Gastroesophageal sphincter (tissue), 4 donors: ENCODE measurements around the gene HDAC10. TPM values are rescaled to one million over a fixed set of nuclear protein-coding genes. Genes with fewer than 3 reads are reported as not detected.

ENCODE experiments used
- ATAC-seq: fragments of 150-250 bp; one replicate; pipeline ENCODE4 v1.9.1; 2016; ENCODE audit warnings: mild to moderate bottlenecking, moderate library complexity
- H3K27ac ChIP-seq, 4 donors: fragments of 200-600 bp; sonication (generic) in 3 of 4; 1 replicate in 3 of 4; 2 replicates in 1 of 4; pipeline ENCODE4 v1.5.1; 2016 to 2019
- H3K27me3 ChIP-seq: fragments of 200-600 bp; sonication (generic); one replicate; pipeline ENCODE4 v1.5.1; 2019
- H3K36me3 ChIP-seq, 2 donors: fragments of 200-600 bp; sonication (generic); one replicate each; pipeline ENCODE4 v1.5.1; 2019; ENCODE audit warnings: control low read depth in 1 of 2
- H3K4me1 ChIP-seq, 3 donors: fragments of 200-600 bp; sonication (generic); 1 replicate in 2 of 3; 2 replicates in 1 of 3; pipeline ENCODE4 v1.5.1; 2016 to 2019; ENCODE audit warnings: control low read depth in 2 of 3
- H3K4me3 ChIP-seq, 2 donors: fragments of 200-600 bp; sonication (generic); one replicate each; pipeline ENCODE4 v1.5.1; 2019; ENCODE audit warnings: mild to moderate bottlenecking in 1 of 2, moderate library complexity in 1 of 2
- H3K9me3 ChIP-seq, 3 donors: fragments of 200-600 bp; sonication (generic); one replicate each; pipeline ENCODE4 v1.5.1; 2017 to 2019; ENCODE audit warnings: control low read depth in 2 of 3
- EP300 ChIP-seq: sonication (generic); formaldehyde crosslinking; IDR thresholded peaks from one replicate; pipeline ENCODE4 v1.6.1; 2017; ENCODE audit warnings: antibody characterized with exemption, mild to moderate bottlenecking
- POLR2A ChIP-seq, 2 donors: fragments of 450-650 bp; IDR thresholded peaks; one replicate each; pipeline ENCODE4 v1.6.1; 2017; ENCODE audit warnings: antibody characterized with exemption in 2 of 2, mild to moderate bottlenecking in 2 of 2, moderate library complexity in 1 of 2
- POLR2AphosphoS5 ChIP-seq: sonication (generic); formaldehyde crosslinking; IDR thresholded peaks from one replicate; pipeline ENCODE4 v1.6.1; 2017; ENCODE audit warnings: antibody characterized with exemption
- WGBS, 2 donors: methylation state at CpG; one replicate each; pipeline ENCODE4 v1.1.5; 2018; ENCODE audit warnings: low coverage in 1 of 2; 5-methylcytosine and 5-hydroxymethylcytosine counted together
- total RNA-seq, 4 donors: library from RNA; depleted of rRNA; stranded (reverse); fragments of >200 nt; gene quantifications; one replicate each; pipeline ENCODE4 v1.1.0, GENCODE V29; 2016
- TF ChIP-seq, protein P1 (sequence below), 4 experiments: fragments of 200-600 bp in 2 of 4; fragments of 450-650 bp in 2 of 4; sonication (generic) in 1 of 4; IDR thresholded peaks; one replicate each; pipeline ENCODE4 v1.5.1; 2017 to 2019; ENCODE audit warnings: antibody characterized with exemption in 4 of 4, mild to moderate bottlenecking in 2 of 4, moderate library complexity in 2 of 4

HDAC10 gene
- total RNA-seq, 4 donors from 2014 or later, result 9.4 to 24.7 (median 12.5) TPM

GRCh38 chr22:50257451-50258360, 6.6 kb upstream of the HDAC10 start:
- Histone ChIP-seq H3K4me1 (peaks cover 0 to 38% (median 6%) of the 10 kb centered on the region in 3 donors), H3K9me3 (no peaks in the 10 kb centered on the region), H3K4me3 (no peak overlapping the region), H3K36me3 (peaks cover 0 to 12% of the 10 kb centered on the region in 2 donors), H3K27me3 (peaks cover 48% of the 10 kb centered on the region), H3K27ac (no peak overlapping the region)
- no peak for ATAC-seq
- 50% methylated on average over 2 of the region's 31 CpGs; no CpG with 5 or more reads in 1 of the 2 donors for WGBS, 2 donors
- no peak for TF ChIP-seq POLR2AphosphoS5
- TF ChIP-seq, protein P1, sequence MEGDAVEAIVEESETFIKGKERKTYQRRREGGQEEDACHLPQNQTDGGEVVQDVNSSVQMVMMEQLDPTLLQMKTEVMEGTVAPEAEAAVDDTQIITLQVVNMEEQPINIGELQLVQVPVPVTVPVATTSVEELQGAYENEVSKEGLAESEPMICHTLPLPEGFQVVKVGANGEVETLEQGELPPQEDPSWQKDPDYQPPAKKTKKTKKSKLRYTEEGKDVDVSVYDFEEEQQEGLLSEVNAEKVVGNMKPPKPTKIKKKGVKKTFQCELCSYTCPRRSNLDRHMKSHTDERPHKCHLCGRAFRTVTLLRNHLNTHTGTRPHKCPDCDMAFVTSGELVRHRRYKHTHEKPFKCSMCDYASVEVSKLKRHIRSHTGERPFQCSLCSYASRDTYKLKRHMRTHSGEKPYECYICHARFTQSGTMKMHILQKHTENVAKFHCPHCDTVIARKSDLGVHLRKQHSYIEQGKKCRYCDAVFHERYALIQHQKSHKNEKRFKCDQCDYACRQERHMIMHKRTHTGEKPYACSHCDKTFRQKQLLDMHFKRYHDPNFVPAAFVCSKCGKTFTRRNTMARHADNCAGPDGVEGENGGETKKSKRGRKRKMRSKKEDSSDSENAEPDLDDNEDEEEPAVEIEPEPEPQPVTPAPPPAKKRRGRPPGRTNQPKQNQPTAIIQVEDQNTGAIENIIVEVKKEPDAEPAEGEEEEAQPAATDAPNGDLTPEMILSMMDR (IDR thresholded peaks at IDR 0.05), result no peak
- no peak for TF ChIP-seq EP300
- no peak for TF ChIP-seq POLR2A (IDR thresholded peaks at IDR 0.05)

GRCh38 chr22:50257041-50257440, 6.0 kb upstream of the HDAC10 start:
- TF ChIP-seq POLR2AphosphoS5 (no peak), EP300 (no peak), POLR2A (IDR thresholded peaks at IDR 0.05) (no peak)
- TF ChIP-seq, protein P1 (IDR thresholded peaks at IDR 0.05), result no peak
- peaks cover 0 to 36% (median 4%) of the 10 kb centered on the region in 3 donors for H3K4me1 ChIP-seq
- H3K27ac ChIP-seq, result no peak overlapping the region
- WGBS, 2 donors, result no CpG with 5 or more reads among the region's 16 CpGs
- peaks cover 0 to 12% of the 10 kb centered on the region in 2 donors for H3K36me3 ChIP-seq
- peaks cover 42% of the 10 kb centered on the region for H3K27me3 ChIP-seq
- H3K9me3 ChIP-seq, result no peaks in the 10 kb centered on the region
- no peak for ATAC-seq
- no peak overlapping the region for H3K4me3 ChIP-seq

- H3K27ac ChIP-seq, result no peak overlapping the region
- H3K4me3 ChIP-seq, result no peak overlapping the region
- ATAC-seq, result no peak
- H3K4me1 ChIP-seq, result peaks cover 0 to 36% (median 4%) of the 10 kb centered on the region in 3 donors
- no CpG with 5 or more reads among the region's 12 CpGs for WGBS, 2 donors
- TF ChIP-seq, protein P1 (IDR thresholded peaks at IDR 0.05), result no peak
- no peak for TF ChIP-seq POLR2AphosphoS5
- TF ChIP-seq EP300, result no peak
- TF ChIP-seq POLR2A (IDR thresholded peaks at IDR 0.05), result no peak
- H3K9me3 ChIP-seq, result no peaks in the 10 kb centered on the region
- H3K27me3 ChIP-seq, result peaks cover 35% of the 10 kb centered on the region
- H3K36me3 ChIP-seq, result peaks cover 0 to 12% of the 10 kb centered on the region in 2 donors
These were observed 5.3 kb upstream of the HDAC10 start for GRCh38 chr22:50256258-50256862.

- Histone ChIP-seq H3K27ac (no peak overlapping the region), H3K9me3 (no peaks in the 10 kb centered on the region), H3K4me3 (no peak overlapping the region), H3K4me1 (peaks cover 0 to 36% (median 9%) of the 10 kb centered on the region in 3 donors), H3K27me3 (peaks cover 31% of the 10 kb centered on the region), H3K36me3 (peaks cover 0 to 12% of the 10 kb centered on the region in 2 donors)
- TF ChIP-seq POLR2AphosphoS5 (no peak), EP300 (no peak), POLR2A (IDR thresholded peaks at IDR 0.05) (no peak)
- TF ChIP-seq, protein P1 (IDR thresholded peaks at IDR 0.05), result no peak
- no peak for ATAC-seq
- WGBS, 2 donors, result no CpG with 5 or more reads among the region's 17 CpGs
These were observed 4.5 kb upstream of the HDAC10 start for GRCh38 chr22:50255607-50256006.
